ENCODE measurements around the gene PLCD1.

The PLCD1 gene

GRCh38 chr3:38000965-38001455 lies 28.4 kb downstream of the PLCD1 start:
- no peak for TF ChIP-seq CTCF (IDR thresholded peaks at IDR 0.05; ENCODE audit: low read depth, low read length)

GRCh38 chr3:38000242-38000916 lies 29.1 kb downstream of the PLCD1 start:
- no peak for DNase-seq (ENCODE audit: low read depth in 2 of 2)
- no peak for TF ChIP-seq CTCF (IDR thresholded peaks at IDR 0.05; ENCODE audit: low read depth, low read length)
- H3K4me3 ChIP-seq (replicated peaks in 1 of 2; ENCODE audit: low read depth in 2 of 2, low read length in 2 of 2) = no peak overlapping the region

More at GRCh38 chr3:38000965-38001455, 28.4 kb downstream of the PLCD1 start:
- no peak overlapping the region for H3K4me3 ChIP-seq (replicated peaks in 1 of 2; ENCODE audit: low read depth in 2 of 2, low read length in 2 of 2)
- no peak for DNase-seq (ENCODE audit: low read depth in 2 of 2)

GRCh38 chr3:37999836-38000235 lies 29.6 kb downstream of the PLCD1 start:
- DNase-seq (ENCODE audit: low read depth in 2 of 2) = no peak
- no peak for TF ChIP-seq CTCF (IDR thresholded peaks at IDR 0.05; ENCODE audit: low read depth, low read length)
- no peak overlapping the region for H3K4me3 ChIP-seq (replicated peaks in 1 of 2; ENCODE audit: low read depth in 2 of 2, low read length in 2 of 2)

- no peak for TF ChIP-seq CTCF (IDR thresholded peaks at IDR 0.05; ENCODE audit: low read depth, low read length)
- no peak for DNase-seq (ENCODE audit: low read depth in 2 of 2)
- H3K4me3 ChIP-seq (replicated peaks in 1 of 2; ENCODE audit: low read depth in 2 of 2, low read length in 2 of 2) = no peak overlapping the region
Measured at GRCh38 chr3:37997791-37998370, 31.6 kb downstream of the PLCD1 start.

GRCh38 chr3:37997342-37997741 lies 32.1 kb downstream of the PLCD1 start:
- no peak for TF ChIP-seq CTCF (IDR thresholded peaks at IDR 0.05; ENCODE audit: low read depth, low read length)
- no peak for DNase-seq (ENCODE audit: low read depth in 2 of 2)
- H3K4me3 ChIP-seq (replicated peaks in 1 of 2; ENCODE audit: low read depth in 2 of 2, low read length in 2 of 2) = no peak overlapping the region

- H3K4me3 ChIP-seq (replicated peaks in 1 of 2; ENCODE audit: low read depth in 2 of 2, low read length in 2 of 2) = no peak overlapping the region
- DNase-seq (ENCODE audit: low read depth in 2 of 2) = peak; percentile 81 to 88
- peak; percentile 92 for TF ChIP-seq CTCF (IDR thresholded peaks at IDR 0.05; ENCODE audit: low read depth, low read length)
Measured at GRCh38 chr3:37996785-37997301, 32.6 kb downstream of the PLCD1 start.
